Activated CD8-positive, alpha-beta T cell treated with anti-CD3 and anti-CD28 coated beads for 36 hours (primary cell): ENCODE results near the gene KLHL29. TPM values are rescaled to one million over a fixed set of nuclear protein-coding genes. Genes with fewer than 3 reads are reported as not detected.

Experiments
- ATAC-seq: fragments of 200-7000 bp; cut with Tn5 transposase; one replicate; pipeline ENCODE4 v1.10.0; 2021; ENCODE audit warnings: mild to moderate bottlenecking, moderate library complexity
- CTCF ChIA-PET: fragments of 350-600 bp; sonication (Branson Sonifier 250); formaldehyde crosslinking; loops from one replicate; lab custom pipeline; 2021; ENCODE audit warnings: antibody characterized with exemption; lab: Charles Lee
- POLR2A ChIA-PET: fragments of 350-600 bp; sonication (Branson Sonifier 250); formaldehyde crosslinking; loops from one replicate; lab custom pipeline; 2021; ENCODE audit warnings: antibody characterized with exemption; lab: Charles Lee
- DNase-seq: peaks from one replicate; pipeline ENCODE4 v3.0.0-alpha.2; 2020
- H3K27ac Mint-ChIP-seq: one replicate; pipeline ENCODE4 v1.8.0; 2021; ENCODE audit warnings: mild to moderate bottlenecking, mixed read lengths
- H3K27me3 Mint-ChIP-seq: one replicate; pipeline ENCODE4 v1.8.0; 2021; ENCODE audit warnings: mixed read lengths
- H3K36me3 Mint-ChIP-seq: one replicate; pipeline ENCODE4 v1.8.0; 2021; ENCODE audit warnings: low read depth, mixed read lengths
- H3K4me1 Mint-ChIP-seq: one replicate; pipeline ENCODE4 v1.8.0; 2021; ENCODE audit warnings: low read depth, mixed read lengths
- H3K4me3 Mint-ChIP-seq: one replicate; pipeline ENCODE4 v1.8.0; 2021; ENCODE audit warnings: mild to moderate bottlenecking, moderate library complexity, mixed read lengths
- H3K9me3 Mint-ChIP-seq: one replicate; pipeline ENCODE4 v1.8.0; 2021; ENCODE audit warnings: mixed read lengths
- intact Hi-C: fragments of 100-400 bp; cut with micrococcal nuclease; formaldehyde crosslinking; loops from one replicate; pipeline ENCODE4 v1.10.0; 2022
- total RNA-seq, 2 experiments: library from RNA; stranded (reverse); gene quantifications; one replicate each; pipeline ENCODE4 v1.2.3, GENCODE V29; 2021
- TF ChIP-seq, protein P1 (sequence below): fragments of 200-600 bp; IDR thresholded peaks from one replicate; pipeline ENCODE4 v1.8.0; 2022; ENCODE audit warnings: antibody characterized with exemption, mild to moderate bottlenecking

The KLHL29 gene
- total RNA-seq, 2 experiments from 2014 or later: 1.0 to 1.2 TPM

DNA sequence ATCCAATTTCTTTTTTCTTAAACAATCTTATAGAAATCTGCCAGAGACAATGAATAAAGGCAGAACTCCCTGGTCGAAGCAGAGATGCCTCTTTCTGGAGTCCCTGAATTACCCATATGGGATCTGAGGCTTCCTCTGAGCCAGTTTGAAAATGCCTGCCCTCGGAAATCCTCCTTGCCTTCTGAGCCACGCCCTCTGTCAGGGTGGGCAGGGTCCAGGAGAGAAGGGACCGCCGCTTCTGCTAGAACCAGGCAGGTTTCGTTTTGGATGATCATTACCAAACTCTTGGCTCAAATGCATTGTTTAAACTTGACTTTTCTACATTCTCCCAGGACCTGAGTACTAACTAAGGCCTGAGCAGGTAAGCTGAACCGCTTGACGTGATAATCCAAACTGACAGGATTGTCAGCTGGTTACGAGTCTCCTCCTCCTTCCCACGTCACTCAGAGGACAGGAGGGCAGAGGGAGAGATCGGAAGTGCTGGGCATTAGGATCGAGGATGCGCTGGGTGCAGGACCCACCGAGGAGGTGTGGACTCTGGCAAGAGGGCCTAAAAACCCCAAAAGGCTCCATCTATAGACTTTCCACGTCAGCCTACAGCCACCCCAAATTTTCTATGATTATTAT is 128.4 kb downstream of the KLHL29 start:
- Mint-ChIP-seq H3K27me3 (peaks cover 9% of the 10 kb centered on the region), H3K4me1 (no peaks in the 10 kb centered on the region), H3K9me3 (no peaks in the 10 kb centered on the region), H3K36me3 (no peaks in the 10 kb centered on the region), H3K27ac (no peak overlapping the region), H3K4me3 (no peak overlapping the region)
- ChIA-PET POLR2A (no interaction called here), CTCF (no interaction called here)
- DNase-seq: no peak
- TF ChIP-seq, protein P1, sequence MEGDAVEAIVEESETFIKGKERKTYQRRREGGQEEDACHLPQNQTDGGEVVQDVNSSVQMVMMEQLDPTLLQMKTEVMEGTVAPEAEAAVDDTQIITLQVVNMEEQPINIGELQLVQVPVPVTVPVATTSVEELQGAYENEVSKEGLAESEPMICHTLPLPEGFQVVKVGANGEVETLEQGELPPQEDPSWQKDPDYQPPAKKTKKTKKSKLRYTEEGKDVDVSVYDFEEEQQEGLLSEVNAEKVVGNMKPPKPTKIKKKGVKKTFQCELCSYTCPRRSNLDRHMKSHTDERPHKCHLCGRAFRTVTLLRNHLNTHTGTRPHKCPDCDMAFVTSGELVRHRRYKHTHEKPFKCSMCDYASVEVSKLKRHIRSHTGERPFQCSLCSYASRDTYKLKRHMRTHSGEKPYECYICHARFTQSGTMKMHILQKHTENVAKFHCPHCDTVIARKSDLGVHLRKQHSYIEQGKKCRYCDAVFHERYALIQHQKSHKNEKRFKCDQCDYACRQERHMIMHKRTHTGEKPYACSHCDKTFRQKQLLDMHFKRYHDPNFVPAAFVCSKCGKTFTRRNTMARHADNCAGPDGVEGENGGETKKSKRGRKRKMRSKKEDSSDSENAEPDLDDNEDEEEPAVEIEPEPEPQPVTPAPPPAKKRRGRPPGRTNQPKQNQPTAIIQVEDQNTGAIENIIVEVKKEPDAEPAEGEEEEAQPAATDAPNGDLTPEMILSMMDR: no peak
- no peak for ATAC-seq
- intact Hi-C loops: no loop called here

GRCh38 chr2:23513872-23514793 is 129.2 kb downstream of the KLHL29 start:
- Mint-ChIP-seq H3K27me3 (peaks cover 9% of the 10 kb centered on the region), H3K4me1 (no peaks in the 10 kb centered on the region), H3K27ac (no peak overlapping the region), H3K9me3 (no peaks in the 10 kb centered on the region), H3K36me3 (no peaks in the 10 kb centered on the region), H3K4me3 (no peak overlapping the region)
- POLR2A ChIA-PET: no interaction called here
- intact Hi-C loops: no loop called here
- TF ChIP-seq, protein P1: no peak
- CTCF ChIA-PET: no interaction called here
- ATAC-seq: no peak
- no peak for DNase-seq

DNA sequence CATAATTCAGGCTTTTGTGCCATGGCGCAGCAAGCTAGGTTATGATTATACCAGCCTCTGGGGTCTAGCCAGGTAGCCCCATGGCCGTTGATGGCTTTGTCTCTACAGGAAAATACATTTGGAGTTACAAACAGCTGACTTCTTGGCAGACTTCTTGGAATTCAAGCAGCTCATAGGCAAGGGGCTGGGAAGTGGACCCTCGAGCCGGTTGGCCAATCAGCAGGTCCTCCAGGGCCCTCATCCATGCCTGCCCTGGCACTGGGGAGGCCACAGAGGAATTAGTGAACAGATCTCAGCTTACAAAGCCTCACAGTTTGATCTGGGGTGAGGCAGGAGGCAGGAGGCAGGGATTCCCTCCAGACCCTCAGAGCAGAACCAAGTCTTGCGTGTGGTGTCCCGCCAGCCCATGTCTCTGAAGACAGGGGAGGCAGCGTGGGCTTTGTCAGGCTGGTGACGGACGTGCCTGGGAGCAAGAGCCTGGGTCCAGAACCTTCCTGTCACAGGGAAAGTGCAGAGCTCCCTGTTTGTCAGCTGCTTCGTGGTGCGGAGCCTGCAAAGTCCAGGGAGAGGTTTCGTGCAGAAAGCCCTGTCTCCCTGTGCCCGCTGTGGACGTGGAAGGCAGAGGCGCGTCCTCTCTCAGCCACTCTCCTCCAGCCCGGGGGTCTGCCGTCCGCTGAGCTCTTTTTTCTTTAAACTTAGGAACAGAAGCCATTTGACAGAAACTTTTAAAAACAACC is 131.7 kb downstream of the KLHL29 start:
- POLR2A ChIA-PET: no interaction called here
- intact Hi-C loops: no loop called here
- TF ChIP-seq, protein P1: no peak
- DNase-seq: no peak
- Mint-ChIP-seq H3K4me3 (no peak overlapping the region), H3K4me1 (no peaks in the 10 kb centered on the region), H3K36me3 (no peaks in the 10 kb centered on the region), H3K27me3 (peaks cover 9% of the 10 kb centered on the region), H3K27ac (no peak overlapping the region), H3K9me3 (no peaks in the 10 kb centered on the region)
- ATAC-seq: no peak
- CTCF ChIA-PET: no interaction called here

DNA sequence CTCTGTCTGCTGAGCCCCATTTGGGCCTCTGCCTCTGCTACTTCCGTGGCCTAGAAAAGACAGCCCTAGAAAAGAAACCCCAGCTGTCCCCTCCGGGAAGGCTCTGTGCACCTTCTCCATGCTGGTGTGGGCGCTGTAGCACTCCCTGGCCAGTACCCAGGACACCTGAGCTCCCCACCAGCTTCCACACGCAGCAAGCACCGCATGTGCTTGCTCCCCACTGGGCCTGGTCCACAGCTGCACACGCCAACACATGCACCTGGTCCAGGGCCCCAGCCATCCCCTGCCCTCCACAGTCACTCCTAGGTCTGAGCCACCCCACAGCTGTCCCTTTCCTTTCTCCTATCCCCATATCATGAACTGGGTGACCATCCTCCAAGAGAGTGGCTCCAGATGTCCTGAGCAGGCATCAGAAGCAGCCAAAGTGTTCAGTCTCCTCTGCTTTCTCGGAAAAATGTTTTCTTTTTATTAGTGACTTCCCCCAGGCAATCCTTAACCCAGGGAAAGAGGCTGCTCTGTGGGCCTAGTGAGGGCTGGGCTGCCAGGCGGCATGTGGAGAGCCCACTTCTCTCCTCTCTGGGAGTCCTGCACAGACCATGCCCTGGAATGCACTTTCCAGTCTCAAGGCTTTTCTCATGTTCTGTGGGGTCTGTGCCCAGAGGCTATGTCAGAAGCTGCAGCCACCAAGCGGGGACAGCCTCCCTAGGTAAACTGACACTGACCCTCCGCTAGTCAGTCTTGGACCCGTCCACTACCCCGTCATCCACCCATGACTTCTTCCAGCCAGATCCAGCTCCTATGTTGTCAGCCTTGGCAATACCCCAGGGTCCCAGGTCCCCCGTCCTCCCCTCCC is 133.7 kb downstream of the KLHL29 start:
- intact Hi-C loops: no loop called here
- Mint-ChIP-seq H3K36me3 (no peaks in the 10 kb centered on the region), H3K4me3 (no peak overlapping the region), H3K27ac (no peak overlapping the region), H3K4me1 (no peaks in the 10 kb centered on the region), H3K27me3 (peaks cover 9% of the 10 kb centered on the region), H3K9me3 (no peaks in the 10 kb centered on the region)
- ATAC-seq: no peak
- no peak for DNase-seq
- TF ChIP-seq, protein P1: no peak
- ChIA-PET POLR2A (no interaction called here), CTCF (no interaction called here)
